ENCODE data around the gene ST7. TPM values are rescaled to one million over a fixed set of nuclear protein-coding genes. Genes with fewer than 3 reads are reported as not detected.

ST7 gene
- total and polyA plus RNA-seq, 2 of the 8 experiments (the other 6 are each of a cell fraction or from before 2014, with no cell fraction given) = 16.3 to 18.0 TPM

- no peak overlapping the region for H2AK5ac ChIP-seq (ENCODE audit: low read depth, low read length)
- no peak overlapping the region for H3K56ac ChIP-seq (replicated peaks; ENCODE audit: insufficient read length, low read depth, low read length)
- no peak overlapping the region for H3K9ac ChIP-seq (replicated peaks in 1 of 4; ENCODE audit: extremely low read depth in 1 of 4, low read depth in 3 of 4, low read length in 3 of 4)
- H2BK15ac ChIP-seq (ENCODE audit: low read length) = no peak overlapping the region
- no peak overlapping the region for H2BK5ac ChIP-seq (ENCODE audit: low read depth, low read length)
- no peaks in the 10 kb centered on the region for H3K27me3 ChIP-seq (replicated peaks in 1 of 4; ENCODE audit: control insufficient read depth in 3 of 4, extremely low read depth in 1 of 4, insufficient read depth in 3 of 4, low read length in 3 of 4)
- no peaks in the 10 kb centered on the region for H3K4me1 ChIP-seq (replicated peaks in 1 of 4; ENCODE audit: control insufficient read depth in 3 of 4, insufficient read depth in 4 of 4, low read length in 3 of 4)
- H3K79me2 ChIP-seq (ENCODE audit: control insufficient read depth in 1 of 2, insufficient read depth in 2 of 2, low read length in 2 of 2) = no peaks in the 10 kb centered on the region
- no peak overlapping the region for H2AFZ ChIP-seq (ENCODE audit: low read length)
- H4K8ac ChIP-seq (ENCODE audit: extremely low read depth, insufficient read depth, low read length) = no peak overlapping the region
- ChIA-PET POLR2A (ENCODE audit: partially characterized antibody) (no interaction called here), CTCF (ENCODE audit: partially characterized antibody) (interaction anchor here (0.6 to 1.0 kb wide), 3 partner anchors 12 to 58 kb away, joined by 3 to 4 read pairs (median 4); no protein-coding TSS in a partner anchor)
- no peak overlapping the region for H3K18ac ChIP-seq (ENCODE audit: extremely low read depth, low read length)
- no peak overlapping the region for H2BK120ac ChIP-seq (replicated peaks; ENCODE audit: low read depth, low read length)
- H4K91ac ChIP-seq (replicated peaks; ENCODE audit: insufficient read length, low read length) = no peak overlapping the region
- no peak overlapping the region for H2BK20ac ChIP-seq (ENCODE audit: low read length)
- no peak overlapping the region for H3K27ac ChIP-seq (ENCODE audit: low read depth, low read length)
- 88% methylated on average over 7 of the region's 7 CpGs; no CpG with 5 or more reads in 1 of the 2 experiments for WGBS, 2 experiments (ENCODE audit: extremely low coverage in 1 of 2, insufficient coverage in 1 of 2, insufficient read length in 1 of 2, insufficient replicate concordance in 2 of 2, low coverage in 1 of 2, low lambda C conversion rate in 2 of 2, missing lambda C conversion rate in 1 of 2)
- H2BK12ac ChIP-seq (ENCODE audit: low read depth, low read length) = no peak overlapping the region
- no peak overlapping the region for H4K5ac ChIP-seq (ENCODE audit: insufficient read length, low read depth, low read length)
- no peak overlapping the region for H3K23ac ChIP-seq (ENCODE audit: insufficient read length)
- H3K14ac ChIP-seq (ENCODE audit: insufficient read length) = no peak overlapping the region
- no peak for TF ChIP-seq POLR2AphosphoS5 (IDR thresholded peaks at IDR 0.05; ENCODE audit: low read depth, low read length)
- TF ChIP-seq ATF3 (IDR thresholded peaks at IDR 0.05; ENCODE audit: insufficient read depth, low read depth, low read length) = no peak
- no peak for TF ChIP-seq TAF1 (IDR thresholded peaks at IDR 0.05; ENCODE audit: low read depth, low read length)
- TF ChIP-seq RBBP5 (IDR thresholded peaks at IDR 0.05; ENCODE audit: borderline replicate concordance, low read depth, low read length) = no peak
- FAIRE-seq (no peak), DNase-seq (ENCODE audit: low read depth in 1 of 2, low spot score in 2 of 2) (no peak)
- no peaks in the 10 kb centered on the region for H4K20me1 ChIP-seq (replicated peaks in 1 of 2; ENCODE audit: control insufficient read depth in 1 of 2, insufficient read depth in 2 of 2, low read length in 2 of 2)
- no peaks in the 10 kb centered on the region for H3K23me2 ChIP-seq (ENCODE audit: low read depth, low read length)
- no peak overlapping the region for H3K4me3 ChIP-seq (ENCODE audit: extremely low read depth in 1 of 4, insufficient read depth in 2 of 4, low read depth in 3 of 4, low read length in 4 of 4)
- no peaks in the 10 kb centered on the region for H3K9me3 ChIP-seq (ENCODE audit: insufficient read depth in 2 of 2, low read depth in 1 of 2, low read length in 1 of 2)
- H3K36me3 ChIP-seq (ENCODE audit: control insufficient read depth in 2 of 4, insufficient read depth in 4 of 4, low read length in 3 of 4) = no peaks in the 10 kb centered on the region
- no peak overlapping the region for H3K4me2 ChIP-seq (ENCODE audit: insufficient read depth in 1 of 2, low read depth in 2 of 2, low read length in 2 of 2)
- H3K4ac ChIP-seq (replicated peaks; ENCODE audit: insufficient read length, low read depth, low read length) = no peak overlapping the region
- H3K79me1 ChIP-seq (ENCODE audit: low read depth, low read length) = no peaks in the 10 kb centered on the region
Observed at GRCh38 chr7:117238937-117239336, 285.6 kb downstream of the ST7 start.

All from H1 (cell line).